Measurements from ENCODE around the gene MFSD6. TPM values are rescaled to one million over a fixed set of nuclear protein-coding genes. Genes with fewer than 3 reads are reported as not detected.

The MFSD6 gene
- total RNA-seq, 2 donors from 2014 or later = 1.2 to 3.2 TPM

GRCh38 chr2:190514676-190515075 lies 106.5 kb downstream of the MFSD6 start:
- no peak overlapping the region for H3K9ac ChIP-seq (ENCODE audit: extremely low read depth, low read length, poor library complexity, severe bottlenecking)
- no peak overlapping the region for H3K4me3 ChIP-seq (ENCODE audit: low read length)
- no peak for TF ChIP-seq CTCF (conservative IDR thresholded peaks at IDR 0.05)
- H3K36me3 ChIP-seq (ENCODE audit: control insufficient read depth, insufficient read depth, low read length) = no peaks in the 10 kb centered on the region
- Mint-ChIP-seq H3K4me1 (no peaks in the 10 kb centered on the region), H3K27me3 (ENCODE audit: insufficient read depth) (no peaks in the 10 kb centered on the region), H3K27ac (no peak overlapping the region), H3K4me3 (no peak overlapping the region), H3K9me3 (no peaks in the 10 kb centered on the region), H3K36me3 (ENCODE audit: low read depth) (peaks cover 8% of the 10 kb centered on the region)
- H3K27ac ChIP-seq (ENCODE audit: low read depth, low read length) = no peak overlapping the region
- no peak for DNase-seq
- 86 to 100% methylated on average over 1 of the region's 1 CpG for WGBS, 2 experiments (ENCODE audit: insufficient coverage in 1 of 2, insufficient read length in 1 of 2)
- H3K9me3 ChIP-seq (ENCODE audit: control insufficient read depth, low read length) = no peaks in the 10 kb centered on the region
- no peaks in the 10 kb centered on the region for H3K4me1 ChIP-seq (ENCODE audit: control insufficient read depth, insufficient read depth, low read length)
- H3K27me3 ChIP-seq (ENCODE audit: control insufficient read depth, insufficient read depth, low read length, poor library complexity, severe bottlenecking) = no peaks in the 10 kb centered on the region

- Histone ChIP-seq H3K4me3 (ENCODE audit: low read length) (no peak overlapping the region), H3K27me3 (ENCODE audit: control insufficient read depth, insufficient read depth, low read length, poor library complexity, severe bottlenecking) (no peaks in the 10 kb centered on the region), H3K36me3 (ENCODE audit: control insufficient read depth, insufficient read depth, low read length) (no peaks in the 10 kb centered on the region), H3K27ac (ENCODE audit: low read depth, low read length) (no peak overlapping the region), H3K9ac (ENCODE audit: extremely low read depth, low read length, poor library complexity, severe bottlenecking) (no peak overlapping the region), H3K4me1 (ENCODE audit: control insufficient read depth, insufficient read depth, low read length) (no peaks in the 10 kb centered on the region), H3K9me3 (ENCODE audit: control insufficient read depth, low read length) (no peaks in the 10 kb centered on the region)
- Mint-ChIP-seq H3K27me3 (ENCODE audit: insufficient read depth) (no peaks in the 10 kb centered on the region), H3K27ac (no peak overlapping the region), H3K4me1 (no peaks in the 10 kb centered on the region), H3K9me3 (no peaks in the 10 kb centered on the region), H3K36me3 (ENCODE audit: low read depth) (peaks cover 3% of the 10 kb centered on the region), H3K4me3 (no peak overlapping the region)
- WGBS, 2 experiments (ENCODE audit: insufficient coverage in 1 of 2, insufficient read length in 1 of 2) = 100% methylated on average over 1 of the region's 1 CpG
- no peak for TF ChIP-seq CTCF (conservative IDR thresholded peaks at IDR 0.05)
- DNase-seq = no peak
Observed at GRCh38 chr2:190515687-190516086, 107.5 kb downstream of the MFSD6 start.

- no peak overlapping the region for H3K27ac Mint-ChIP-seq
- H3K9ac ChIP-seq (ENCODE audit: extremely low read depth, low read length, poor library complexity, severe bottlenecking) = no peak overlapping the region
- H3K4me1 Mint-ChIP-seq = no peaks in the 10 kb centered on the region
- WGBS, 2 experiments (ENCODE audit: insufficient coverage in 1 of 2, insufficient read length in 1 of 2) = 95% methylated on average over 2 of the region's 2 CpGs; no CpG with 5 or more reads in 1 of the 2 experiments
- H3K27ac ChIP-seq (ENCODE audit: low read depth, low read length) = no peak overlapping the region
- DNase-seq = no peak
- no peaks in the 10 kb centered on the region for H3K36me3 ChIP-seq (ENCODE audit: control insufficient read depth, insufficient read depth, low read length)
- H3K36me3 Mint-ChIP-seq (ENCODE audit: low read depth) = peaks cover 3% of the 10 kb centered on the region
- no peaks in the 10 kb centered on the region for H3K9me3 ChIP-seq (ENCODE audit: control insufficient read depth, low read length)
- H3K27me3 Mint-ChIP-seq (ENCODE audit: insufficient read depth) = no peaks in the 10 kb centered on the region
- no peaks in the 10 kb centered on the region for H3K27me3 ChIP-seq (ENCODE audit: control insufficient read depth, insufficient read depth, low read length, poor library complexity, severe bottlenecking)
- TF ChIP-seq CTCF (conservative IDR thresholded peaks at IDR 0.05) = no peak
- H3K9me3 Mint-ChIP-seq = no peaks in the 10 kb centered on the region
- no peak overlapping the region for H3K4me3 ChIP-seq (ENCODE audit: low read length)
- no peaks in the 10 kb centered on the region for H3K4me1 ChIP-seq (ENCODE audit: control insufficient read depth, insufficient read depth, low read length)
- H3K4me3 Mint-ChIP-seq = no peak overlapping the region
Observed at GRCh38 chr2:190517468-190517867, 109.3 kb downstream of the MFSD6 start.
